KMS-11 (cell line): ENCODE results near the gene KIRREL1.

Source experiments
- H2AFZ ChIP-seq: fragments of 200-600 bp; sonication (generic); 2 replicates; pipeline ENCODE4 v1.6.1; 2016; ENCODE audit warnings: antibody characterized with exemption, mixed run types, low read depth
- H3K27ac ChIP-seq: fragments of 200-600 bp; sonication (generic); 2 replicates; pipeline ENCODE4 v1.6.1; 2016; ENCODE audit warnings: mild to moderate bottlenecking, mixed run types
- H3K27me3 ChIP-seq: fragments of 200-600 bp; sonication (generic); 2 replicates; pipeline ENCODE4 v1.6.1; 2017; ENCODE audit warnings: mild to moderate bottlenecking, low read depth, mixed run types, moderate library complexity; ENCODE audit not compliant: insufficient read depth
- H3K36me3 ChIP-seq: fragments of 200-600 bp; sonication (generic); 2 replicates; pipeline ENCODE4 v1.6.1; 2017; ENCODE audit warnings: mild to moderate bottlenecking, mixed run types; ENCODE audit not compliant: insufficient read depth
- H3K4me1 ChIP-seq: fragments of 200-600 bp; sonication (generic); 2 replicates; pipeline ENCODE4 v1.6.1; 2016; ENCODE audit warnings: mild to moderate bottlenecking, low read depth, mixed run types; ENCODE audit not compliant: poor library complexity, severe bottlenecking
- H3K4me2 ChIP-seq: fragments of 200-600 bp; sonication (generic); 2 replicates; pipeline ENCODE4 v1.7.0; 2016; ENCODE audit warnings: mild to moderate bottlenecking, mixed run types
- H3K4me3 ChIP-seq: fragments of 200-600 bp; sonication (generic); IDR thresholded peaks from 2 replicates; pipeline ENCODE4 v1.6.1; 2017; ENCODE audit warnings: low read depth, low read length, mixed read lengths; ENCODE audit not compliant: insufficient read depth
- H3K79me2 ChIP-seq: fragments of 200-600 bp; sonication (generic); 2 replicates; pipeline ENCODE4 v1.6.1; 2016; ENCODE audit warnings: low read depth, mixed run types; ENCODE audit not compliant: insufficient read depth
- H3K9ac ChIP-seq: fragments of 200-600 bp; sonication (generic); 2 replicates; pipeline ENCODE4 v1.6.1; 2016; ENCODE audit warnings: mild to moderate bottlenecking, mixed run types
- H4K20me1 ChIP-seq: fragments of 200-600 bp; sonication (generic); 2 replicates; pipeline ENCODE4 v1.6.1; 2016; ENCODE audit warnings: mild to moderate bottlenecking, mixed run types; ENCODE audit not compliant: insufficient read depth
- CTCF ChIP-seq: fragments of 200-600 bp; sonication (generic); conservative IDR thresholded peaks from 2 replicates; pipeline ENCODE4 v1.6.1; 2017; ENCODE audit warnings: low read depth, mild to moderate bottlenecking, antibody characterized with exemption, low read length, moderate library complexity, mixed read lengths

KIRREL1 gene

GRCh38 chr1:157961805-157962762 lies 31.4 kb upstream of the KIRREL1 start:
- no peak for TF ChIP-seq CTCF
- peaks cover 27% of the 10 kb centered on the region for H3K4me1 ChIP-seq
- 0 out of 2 replicates have a peak overlapping the region, but pooled peaks have one; percentile 1 for H2AFZ ChIP-seq
- no peak overlapping the region for H3K9ac ChIP-seq
- H3K79me2 ChIP-seq = no peaks in the 10 kb centered on the region
- no peaks in the 10 kb centered on the region for H3K36me3 ChIP-seq
- H3K4me3 ChIP-seq = no peak overlapping the region
- 0 out of 2 replicates have a peak overlapping the region, but pooled peaks have one; percentile 7 for H3K27ac ChIP-seq
- H4K20me1 ChIP-seq = no peaks in the 10 kb centered on the region
- 0 out of 2 replicates have a peak, but pooled peaks cover 3% of the 10 kb centered on the region for H3K27me3 ChIP-seq
- H3K4me2 ChIP-seq = peak overlapping the region; percentile 70

- H3K4me2 ChIP-seq = peak overlapping the region; percentile 55
- peak overlapping the region; percentile 55 for H3K4me3 ChIP-seq
- no peak overlapping the region for H3K27ac ChIP-seq
- peak; percentile 99 for TF ChIP-seq CTCF
- no peaks in the 10 kb centered on the region for H4K20me1 ChIP-seq
- H3K79me2 ChIP-seq = no peaks in the 10 kb centered on the region
- peaks cover 27% of the 10 kb centered on the region for H3K4me1 ChIP-seq
- no peak overlapping the region for H3K9ac ChIP-seq
- H3K36me3 ChIP-seq = no peaks in the 10 kb centered on the region
- 0 out of 2 replicates have a peak, but pooled peaks cover 3% of the 10 kb centered on the region for H3K27me3 ChIP-seq
- H2AFZ ChIP-seq = peak overlapping the region; percentile 34
Observed at GRCh38 chr1:157963713-157964112, 29.7 kb upstream of the KIRREL1 start.

GRCh38 chr1:157965584-157965983 lies 27.9 kb upstream of the KIRREL1 start:
- H3K36me3 ChIP-seq = no peaks in the 10 kb centered on the region
- H3K4me2 ChIP-seq = no peak overlapping the region
- H3K27me3 ChIP-seq = 0 out of 2 replicates have a peak, but pooled peaks cover 3% of the 10 kb centered on the region
- no peak overlapping the region for H3K9ac ChIP-seq
- H3K4me1 ChIP-seq = peaks cover 27% of the 10 kb centered on the region
- no peaks in the 10 kb centered on the region for H4K20me1 ChIP-seq
- no peaks in the 10 kb centered on the region for H3K79me2 ChIP-seq
- no peak overlapping the region for H3K4me3 ChIP-seq
- TF ChIP-seq CTCF = no peak
- no peak overlapping the region for H3K27ac ChIP-seq
- no peak overlapping the region for H2AFZ ChIP-seq

GRCh38 chr1:157966031-157966537 lies 27.4 kb upstream of the KIRREL1 start:
- no peak for TF ChIP-seq CTCF
- H3K4me3 ChIP-seq = no peak overlapping the region
- no peak overlapping the region for H3K27ac ChIP-seq
- no peak overlapping the region for H3K9ac ChIP-seq
- H3K36me3 ChIP-seq = no peaks in the 10 kb centered on the region
- H3K27me3 ChIP-seq = 0 out of 2 replicates have a peak, but pooled peaks cover 3% of the 10 kb centered on the region
- H2AFZ ChIP-seq = no peak overlapping the region
- no peaks in the 10 kb centered on the region for H3K79me2 ChIP-seq
- no peak overlapping the region for H3K4me2 ChIP-seq
- H3K4me1 ChIP-seq = peaks cover 27% of the 10 kb centered on the region
- H4K20me1 ChIP-seq = no peaks in the 10 kb centered on the region
